ENCODE measurements around the gene SIX4.

SIX4 gene

GRCh38 chr14:60723907-60724618, at the start of gene SIX4:
TSS of gene SIX4 (minus strand) at chr14:60724351. CDS start at chr14:60724074, 277 bp downstream.
- peak within 1 kb of the TSS; percentile 94 for H3K4me3 ChIP-seq (replicated peaks; ENCODE audit: low read depth, low read length)
- no peak for TF ChIP-seq CTCF (IDR thresholded peaks at IDR 0.05; ENCODE audit: low read depth, low read length, missing control alignments)
- peak; percentile 70 for DNase-seq (ENCODE audit: extremely low read depth, low read depth)

DNA sequence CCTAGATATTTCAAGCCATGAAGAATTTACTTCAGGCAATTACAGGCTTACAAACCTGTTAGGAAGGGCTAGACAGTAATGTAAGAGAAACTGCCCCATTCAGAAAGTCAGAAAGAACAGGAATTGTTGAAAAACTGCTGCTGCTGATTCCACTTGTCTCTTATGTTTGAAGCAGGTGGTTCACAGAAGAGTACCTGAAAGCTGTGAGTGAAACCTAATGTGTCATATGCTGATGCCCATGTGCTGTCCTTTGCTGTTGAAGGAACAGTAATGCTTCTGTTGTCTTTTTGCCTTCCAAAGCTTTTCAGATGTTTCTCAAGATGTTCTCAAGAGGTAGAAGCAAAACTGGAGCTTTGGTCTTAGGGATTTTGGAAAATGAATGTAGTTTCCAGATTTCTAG, 49.4 kb upstream of the SIX4 start:
- no peak for DNase-seq (ENCODE audit: extremely low read depth, low read depth)
- no peak overlapping the region for H3K4me3 ChIP-seq (replicated peaks; ENCODE audit: low read depth, low read length)
- TF ChIP-seq CTCF (IDR thresholded peaks at IDR 0.05; ENCODE audit: low read depth, low read length, missing control alignments): no peak

DNA sequence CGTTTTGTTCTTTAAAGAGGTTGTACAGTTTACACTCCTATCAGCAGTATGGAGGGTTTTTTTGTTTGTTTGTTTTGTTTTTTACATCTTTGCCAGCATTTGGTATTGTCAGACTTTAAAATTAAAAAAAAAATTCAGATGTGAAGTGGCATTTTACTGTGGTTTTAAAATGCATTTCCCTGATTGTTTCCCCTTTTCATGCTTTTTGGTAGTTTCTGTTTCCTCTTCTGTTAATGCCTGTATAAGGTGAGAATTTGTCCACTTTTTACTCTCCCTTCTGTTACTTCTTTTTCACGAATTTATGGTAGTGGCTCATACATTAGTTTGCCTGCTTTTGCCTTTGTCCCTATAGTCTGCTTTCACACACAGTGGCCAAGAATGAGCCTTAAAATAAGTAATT, 47.0 kb upstream of the SIX4 start:
- TF ChIP-seq CTCF (IDR thresholded peaks at IDR 0.05; ENCODE audit: low read depth, low read length, missing control alignments): no peak
- H3K4me3 ChIP-seq (replicated peaks; ENCODE audit: low read depth, low read length): no peak overlapping the region
- DNase-seq (ENCODE audit: extremely low read depth, low read depth): no peak

GRCh38 chr14:60768602-60769001, 44.5 kb upstream of the SIX4 start:
- TF ChIP-seq CTCF (IDR thresholded peaks at IDR 0.05; ENCODE audit: low read depth, low read length, missing control alignments): no peak
- H3K4me3 ChIP-seq (replicated peaks; ENCODE audit: low read depth, low read length): no peak overlapping the region
- DNase-seq (ENCODE audit: extremely low read depth, low read depth): no peak

DNA sequence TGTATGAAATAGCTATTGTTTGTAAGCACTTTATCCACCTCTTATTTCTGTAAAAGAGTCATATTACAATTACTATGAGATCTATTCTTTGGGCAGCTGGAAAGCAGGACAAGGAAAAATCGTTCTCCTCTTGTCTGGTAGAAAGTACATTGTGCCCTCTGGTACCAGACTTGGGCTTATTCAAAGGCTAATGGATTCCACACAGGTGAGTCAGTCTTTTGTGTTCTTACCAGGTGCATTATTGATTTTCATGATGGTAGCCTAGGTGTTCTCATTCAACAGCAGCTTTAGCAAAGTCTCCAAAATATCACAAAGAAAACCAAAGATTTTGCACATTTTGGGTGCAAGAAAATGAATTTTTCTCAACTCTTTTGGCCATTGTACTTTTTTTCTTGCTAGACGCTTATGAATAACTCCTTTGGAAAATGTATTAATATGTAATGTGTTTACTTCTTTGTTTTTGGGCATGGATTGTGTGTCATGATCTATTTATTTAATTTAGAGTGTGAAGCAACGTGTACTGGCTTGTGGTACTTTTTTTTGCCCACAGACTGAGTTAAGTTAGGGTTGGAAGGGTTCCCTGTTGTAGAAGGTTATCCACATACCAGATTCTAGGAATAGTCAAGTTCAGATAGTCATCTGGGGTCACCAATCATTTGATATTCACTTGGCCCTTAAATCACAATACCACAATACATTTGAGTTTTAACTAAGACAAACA, 36.7 kb upstream of the SIX4 start:
- TF ChIP-seq CTCF (IDR thresholded peaks at IDR 0.05; ENCODE audit: low read depth, low read length, missing control alignments): no peak
- DNase-seq (ENCODE audit: extremely low read depth, low read depth): no peak
- H3K4me3 ChIP-seq (replicated peaks; ENCODE audit: low read depth, low read length): no peak overlapping the region

- no peak overlapping the region for H3K4me3 ChIP-seq (replicated peaks; ENCODE audit: low read depth, low read length)
- no peak for TF ChIP-seq CTCF (IDR thresholded peaks at IDR 0.05; ENCODE audit: low read depth, low read length, missing control alignments)
- no peak for DNase-seq (ENCODE audit: extremely low read depth, low read depth)
Observed at GRCh38 chr14:60760209-60760608, 36.1 kb upstream of the SIX4 start.

Measured in HFF-Myc (cell line).